NOMO-1 (cell line): Measurements from ENCODE around the gene DAP3.
"Not testable (repeated sequence)": the region's sequence is repeated elsewhere in the genome, so short reads cannot be mapped to it uniquely, and the experiment has no call there.

ENCODE experiments used
- DNase-seq, 2 experiments: peaks; one replicate each; lab custom pipeline; 2025; ENCODE audit not compliant: unreplicated experiment in 2 of 2; lab: John Stamatoyannopoulos, UW

The DAP3 gene

DNA sequence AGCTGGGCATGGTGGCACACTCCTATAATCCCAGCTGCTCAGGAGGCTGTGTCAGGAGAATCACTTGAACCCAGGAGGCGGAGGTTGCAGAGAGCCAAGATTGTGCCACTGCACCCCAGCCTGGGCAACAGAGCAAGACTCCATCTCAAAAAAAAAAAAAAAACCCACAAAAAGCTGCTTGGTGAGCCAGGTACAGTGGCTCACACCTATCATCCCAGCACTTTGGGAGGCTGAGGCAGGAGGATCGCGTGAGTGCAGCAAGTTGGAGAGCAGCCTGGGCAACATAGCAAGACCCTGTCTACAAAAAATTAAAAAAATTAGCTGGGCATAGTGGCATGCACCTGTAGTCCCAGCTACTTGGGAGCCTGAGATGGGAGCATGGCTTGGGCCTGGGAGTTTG lies 26.2 kb downstream of the DAP3 start:
- DNase-seq, result not testable (repeated sequence)

DNA sequence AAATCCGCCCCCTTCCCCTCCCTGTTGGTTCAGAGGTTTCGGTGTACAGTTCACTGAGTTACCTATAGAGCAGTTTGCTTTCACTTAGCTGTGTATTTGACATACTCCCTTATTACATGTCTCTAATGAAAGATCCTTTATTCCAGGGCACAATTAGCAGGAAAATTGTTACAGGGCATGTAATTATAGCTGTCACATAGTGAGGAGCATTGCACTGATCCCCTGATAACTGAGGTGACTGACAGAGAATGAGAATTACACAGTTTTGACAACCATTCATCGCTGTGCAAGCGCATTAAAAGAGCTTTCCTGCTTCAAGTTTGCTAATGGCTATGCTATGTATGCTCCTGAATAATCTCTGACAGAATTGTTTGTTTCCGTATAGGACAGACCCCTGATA lies 26.9 kb downstream of the DAP3 start:
- no peak for DNase-seq

DNA sequence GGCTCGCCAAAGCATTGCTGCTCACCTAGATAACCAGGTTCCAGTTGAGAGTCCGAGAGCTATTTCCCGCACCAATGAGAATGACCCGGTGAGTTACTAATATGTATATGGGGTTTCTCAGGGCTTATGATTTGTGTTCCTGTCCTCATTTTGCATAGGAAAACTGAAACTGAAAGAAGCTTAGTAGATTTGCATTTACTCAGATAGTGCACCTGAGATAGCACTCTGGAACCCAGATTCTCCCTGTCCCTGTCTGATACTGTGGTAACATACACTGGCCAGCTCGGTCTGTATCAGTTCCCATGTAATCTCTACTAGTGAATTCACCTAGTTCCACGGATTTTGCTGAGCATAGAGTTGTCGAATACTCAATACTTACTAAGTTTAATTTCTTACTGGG lies 28.1 kb downstream of the DAP3 start:
- DNase-seq, result no peak

DNA sequence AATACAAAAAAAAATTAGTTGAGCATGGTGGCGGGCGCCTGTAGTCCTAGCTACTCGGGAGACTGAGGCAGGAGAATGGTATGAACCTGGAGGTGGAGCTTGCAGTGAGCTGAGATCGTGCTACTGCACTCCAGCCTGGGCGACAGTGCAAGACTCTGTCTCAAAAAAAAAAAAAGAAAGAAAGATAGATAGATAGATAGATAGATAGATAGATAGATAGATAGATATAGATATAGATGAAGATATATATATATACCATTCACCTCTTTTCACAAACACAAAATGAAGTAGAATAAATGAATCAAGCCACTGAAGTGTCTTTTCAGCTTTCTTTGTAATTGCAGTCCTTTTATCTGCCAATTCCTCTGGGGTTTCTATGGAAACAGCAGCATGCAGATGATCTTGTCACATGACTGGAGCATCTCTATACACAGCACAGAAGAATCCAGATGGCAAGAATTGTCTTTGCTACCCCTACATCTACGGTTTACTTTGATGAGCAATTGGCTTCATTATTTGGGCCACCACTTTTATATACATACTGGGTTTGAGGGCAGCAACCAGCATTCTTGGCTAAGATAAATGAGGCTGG lies 29.7 kb downstream of the DAP3 start:
- DNase-seq, result not testable (repeated sequence)

DNA sequence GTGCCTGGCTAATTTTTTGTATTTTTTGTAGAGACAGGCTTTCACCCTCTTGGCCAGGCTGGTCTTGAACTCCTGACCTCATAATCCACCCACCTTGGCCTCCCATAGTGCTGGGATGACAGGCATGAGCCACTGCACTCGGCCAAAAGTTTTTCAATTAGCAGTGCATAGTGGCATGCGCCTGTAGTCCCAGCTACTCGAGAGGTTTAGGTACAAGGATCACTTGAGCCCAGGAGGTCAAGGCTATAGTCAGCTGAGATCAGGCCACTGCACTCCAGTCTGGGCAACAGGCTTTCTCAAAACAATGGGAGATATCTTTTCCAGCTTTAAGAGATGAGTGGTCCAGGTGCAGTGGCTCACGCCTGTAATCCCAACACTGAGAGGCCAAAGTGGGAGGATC lies 30.8 kb downstream of the DAP3 start:
- DNase-seq, result no peak

DNA sequence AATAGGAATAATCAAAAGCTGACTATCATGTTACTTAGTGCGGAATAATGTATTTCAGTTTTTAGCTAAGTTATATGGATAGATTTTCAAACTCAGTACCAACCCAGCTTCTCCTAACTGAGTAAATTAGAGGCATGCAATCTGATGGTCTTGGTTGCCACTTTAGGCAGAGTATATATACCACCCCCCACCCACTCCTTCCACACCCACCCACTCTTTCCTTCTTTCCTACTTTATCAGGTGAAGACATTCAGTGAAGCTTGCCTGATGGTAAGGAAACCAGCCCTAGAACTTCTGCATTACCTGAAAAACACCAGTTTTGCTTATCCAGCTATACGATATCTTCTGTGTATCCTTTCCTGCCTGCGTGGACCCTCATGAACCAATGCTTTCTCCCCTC lies 36.3 kb downstream of the DAP3 start:
- no peak for DNase-seq

DNA sequence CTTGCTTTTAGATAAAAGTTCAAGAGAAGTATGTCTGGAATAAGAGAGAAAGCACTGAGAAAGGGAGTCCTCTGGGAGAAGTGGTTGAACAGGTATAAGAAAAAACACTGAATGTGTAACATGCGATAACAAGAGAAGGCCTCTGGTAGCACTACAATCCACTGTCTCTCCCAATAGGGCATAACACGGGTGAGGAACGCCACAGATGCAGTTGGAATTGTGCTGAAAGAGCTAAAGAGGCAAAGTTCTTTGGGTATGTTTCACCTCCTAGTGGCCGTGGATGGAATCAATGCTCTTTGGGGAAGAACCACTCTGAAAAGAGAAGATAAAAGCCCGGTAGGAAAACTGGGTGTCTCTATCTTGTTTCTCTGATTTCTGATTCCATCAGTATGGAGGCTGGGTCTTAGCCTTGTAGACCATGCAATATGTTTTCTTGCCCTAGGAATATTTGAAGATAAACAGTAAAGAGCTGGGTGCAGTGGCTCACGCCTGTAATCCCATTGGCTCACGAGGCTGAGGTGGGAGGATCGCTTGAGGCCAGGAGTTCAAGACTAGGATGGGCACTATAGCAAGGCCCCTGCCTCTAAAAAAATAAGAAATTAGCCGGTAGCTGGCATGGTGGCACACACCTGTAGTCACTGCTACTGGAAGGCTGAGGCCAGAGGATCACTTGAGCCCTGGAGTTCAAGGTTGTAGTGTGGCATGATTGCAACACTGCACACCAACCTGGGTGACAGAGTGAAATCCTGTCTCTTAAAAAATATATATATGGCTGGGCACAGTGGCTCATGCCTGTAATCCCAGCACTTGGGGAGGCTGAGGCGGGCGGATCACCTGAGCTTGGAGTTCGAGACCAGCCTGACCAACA lies 40.4 kb downstream of the DAP3 start:
- no peak for DNase-seq

DNA sequence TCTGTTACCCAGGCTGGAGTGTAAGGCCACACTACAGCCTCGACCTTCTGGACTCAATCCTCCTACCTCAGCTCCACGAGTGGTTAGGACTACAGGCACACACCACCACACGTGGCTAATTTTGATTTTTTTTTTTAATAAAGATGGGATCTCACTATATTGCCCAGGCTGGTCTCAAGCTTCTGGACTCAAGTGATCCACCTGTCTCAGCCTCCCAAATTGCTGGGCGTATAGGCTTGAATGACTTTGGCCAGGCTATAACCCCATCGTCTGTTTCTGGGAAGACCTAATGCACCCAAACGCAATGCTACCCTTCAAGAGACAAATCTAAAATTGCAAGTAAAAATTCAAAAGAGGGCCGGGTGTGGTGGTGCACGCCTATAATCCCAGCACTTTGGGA lies 52.1 kb downstream of the DAP3 start:
- no peak for DNase-seq

DNA sequence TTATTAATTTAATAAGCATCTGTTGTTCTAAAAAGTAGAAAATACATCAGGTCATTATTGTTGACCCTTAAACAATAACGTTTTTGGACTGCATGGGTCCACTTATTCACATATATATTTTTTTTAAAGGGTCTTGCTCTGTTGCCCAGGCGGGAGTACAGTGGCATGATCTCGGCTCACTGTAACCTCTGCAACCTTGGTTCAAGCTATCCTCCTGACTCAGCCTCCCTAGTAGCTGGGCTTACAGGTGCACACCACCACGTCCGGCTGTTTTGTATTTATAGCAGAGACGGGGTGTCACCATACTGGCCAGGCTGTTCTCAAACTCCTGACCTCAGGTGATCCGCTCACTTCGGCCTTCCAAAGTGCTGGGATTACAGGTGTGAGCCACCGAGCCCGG lies 53.0 kb downstream of the DAP3 start:
- no peak for DNase-seq

DNA sequence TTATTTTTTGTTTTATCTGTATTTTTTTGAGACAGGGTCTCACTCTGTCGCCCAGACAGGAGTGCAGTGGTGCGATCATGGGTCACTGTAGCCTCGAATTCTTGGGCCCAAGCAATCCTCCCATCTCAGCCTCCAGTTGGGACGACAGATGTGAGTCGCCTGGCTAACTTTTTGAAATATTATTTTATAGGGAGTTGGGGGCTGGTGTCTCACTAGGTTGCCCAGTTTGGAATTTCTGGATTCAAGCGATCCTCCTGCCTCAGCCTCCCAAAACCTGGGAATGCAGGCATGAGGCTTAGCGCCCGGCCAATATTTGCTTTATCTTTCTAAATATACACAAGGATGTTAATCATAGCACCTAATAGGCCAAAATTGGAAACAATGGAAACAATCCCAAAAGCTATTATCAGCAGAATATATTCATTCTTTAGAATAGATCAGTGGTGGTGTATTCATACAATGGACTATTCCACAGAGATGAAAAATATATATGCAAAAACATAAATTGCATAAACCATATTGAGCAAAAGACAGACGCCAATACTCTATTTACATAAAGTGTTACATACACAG lies 55.9 kb downstream of the DAP3 start:
- no peak for DNase-seq

DNA sequence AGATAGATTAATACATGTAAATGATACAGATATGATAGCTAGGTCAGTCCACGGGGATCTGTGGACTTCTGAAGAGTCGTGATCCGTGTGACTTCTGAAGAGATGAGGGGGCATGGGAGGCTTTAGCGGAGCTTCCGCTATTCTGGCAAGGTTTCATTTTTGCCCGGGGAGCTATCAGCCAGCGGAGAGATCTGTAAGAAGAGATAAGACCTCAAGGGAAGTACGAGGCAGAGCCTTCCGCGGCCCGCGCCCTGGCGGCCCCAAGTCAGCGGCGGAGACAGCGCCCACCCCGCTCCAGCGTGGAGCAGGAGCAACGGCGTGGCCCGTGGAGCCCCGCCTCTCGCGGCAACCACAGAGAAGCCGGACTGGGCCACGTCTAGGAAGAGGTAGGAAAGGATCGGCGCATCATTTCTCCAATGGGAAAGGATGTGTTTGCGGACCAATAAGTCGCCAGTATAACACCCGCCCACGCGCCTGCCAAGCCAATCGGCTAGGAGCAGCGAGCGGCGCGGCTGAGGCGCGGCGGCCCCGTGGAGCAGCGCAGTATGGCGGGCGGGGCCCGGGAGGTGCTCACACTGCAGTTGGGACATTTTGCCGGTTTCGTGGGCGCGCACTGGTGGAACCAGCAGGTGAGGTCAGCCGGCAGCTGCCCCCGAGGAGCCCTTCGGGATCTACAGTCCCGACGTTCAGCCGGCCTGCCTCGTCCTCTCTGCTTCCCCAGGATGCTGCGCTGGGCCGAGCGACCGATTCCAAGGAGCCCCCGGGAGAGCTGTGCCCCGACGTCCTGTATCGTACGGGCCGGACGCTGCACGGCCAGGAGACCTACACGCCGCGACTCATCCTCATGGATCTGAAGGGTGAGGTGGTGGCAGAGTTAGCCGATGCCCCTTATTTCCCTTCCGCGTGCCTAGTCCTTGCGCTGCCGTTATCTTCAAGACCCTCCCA lies 56.7 kb downstream of the DAP3 start:
- peak; percentile 95 to 96 for DNase-seq

DNA sequence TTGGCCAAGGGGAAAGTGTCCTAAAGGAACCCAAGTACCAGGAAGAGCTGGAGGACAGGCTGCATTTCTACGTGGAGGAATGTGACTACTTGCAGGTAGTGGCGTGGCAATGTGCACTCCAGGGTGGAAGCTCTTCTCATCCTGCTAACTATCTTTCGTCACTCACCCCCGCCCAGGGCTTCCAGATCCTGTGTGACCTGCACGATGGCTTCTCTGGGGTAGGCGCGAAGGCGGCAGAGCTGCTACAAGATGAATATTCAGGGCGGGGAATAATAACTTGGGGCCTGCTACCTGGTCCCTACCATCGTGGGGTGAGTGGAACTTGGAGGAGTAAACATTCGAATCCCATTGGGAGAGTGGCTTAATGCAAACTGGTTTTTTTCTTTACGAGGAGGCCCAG lies 58.7 kb downstream of the DAP3 start:
- DNase-seq, result not testable (repeated sequence)

DNA sequence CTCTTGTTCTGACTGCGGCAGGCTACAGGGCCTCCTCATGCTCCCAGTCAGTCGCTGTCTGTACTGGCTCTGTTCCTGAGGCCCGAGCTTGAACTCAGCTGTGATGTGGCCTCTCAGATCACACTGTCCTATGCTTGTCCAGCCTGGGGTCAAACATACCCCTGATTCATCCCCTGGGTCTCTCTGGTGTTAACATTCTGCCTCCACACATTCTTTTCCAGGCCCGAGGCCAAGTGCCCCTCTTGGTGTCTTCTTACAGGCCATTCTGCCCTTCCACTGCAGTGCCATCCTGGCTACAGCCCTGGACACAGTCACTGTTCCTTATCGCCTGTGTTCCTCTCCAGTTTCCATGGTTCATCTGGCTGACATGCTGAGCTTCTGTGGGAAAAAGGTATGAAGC lies 59.2 kb downstream of the DAP3 start:
- DNase-seq, result not testable (repeated sequence)

DNA sequence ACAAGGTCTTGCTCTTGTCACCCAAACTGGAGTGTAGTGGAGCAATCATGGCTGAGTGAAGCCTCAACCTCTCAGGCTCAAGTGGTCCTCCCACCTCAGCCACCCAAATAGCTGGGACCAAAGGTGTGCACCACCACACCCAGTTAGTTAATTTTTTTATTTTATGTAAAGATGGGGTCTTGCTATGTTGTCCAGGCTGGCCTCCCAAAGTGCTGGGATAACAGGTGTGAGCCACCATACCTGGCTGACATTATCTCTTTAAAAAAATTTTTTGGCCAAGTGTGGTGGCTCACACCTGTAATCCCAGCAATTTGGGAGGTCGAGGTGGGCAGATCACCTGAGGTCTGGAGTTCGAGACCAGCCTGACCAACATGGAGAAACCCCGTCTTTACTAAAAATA lies 70.1 kb downstream of the DAP3 start:
- not testable (repeated sequence) for DNase-seq

DNA sequence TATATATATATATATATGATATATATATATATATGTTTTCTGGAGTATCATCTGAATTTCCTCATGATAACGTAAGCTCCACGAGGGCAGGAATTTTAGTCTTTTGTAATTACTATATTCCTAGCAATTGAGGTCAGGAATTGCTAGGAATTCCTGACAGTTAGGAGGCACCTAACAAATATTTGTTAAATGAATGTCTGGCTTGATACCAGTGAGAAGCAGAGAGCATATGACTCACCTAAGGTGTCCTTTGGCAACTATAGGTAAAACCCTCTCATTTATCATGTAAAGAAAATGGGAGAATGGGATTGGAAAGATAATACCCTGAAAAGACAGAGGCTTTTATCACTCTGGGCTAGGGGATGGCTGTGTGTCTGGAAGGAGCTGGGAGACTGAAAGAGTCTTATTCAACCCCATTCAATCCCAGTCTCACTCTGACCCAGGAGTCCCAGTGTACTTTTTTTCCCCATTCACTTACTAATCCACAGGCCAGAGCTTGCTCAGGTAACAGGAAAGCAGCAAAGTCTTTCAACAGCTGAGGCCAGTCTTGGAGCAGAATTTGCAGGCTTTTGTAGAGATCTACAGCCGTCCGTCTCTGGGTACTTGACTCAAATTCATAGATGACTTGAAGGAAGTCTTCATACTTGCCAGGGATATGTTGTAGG lies 71.2 kb downstream of the DAP3 start:
- DNase-seq, result no peak

DNA sequence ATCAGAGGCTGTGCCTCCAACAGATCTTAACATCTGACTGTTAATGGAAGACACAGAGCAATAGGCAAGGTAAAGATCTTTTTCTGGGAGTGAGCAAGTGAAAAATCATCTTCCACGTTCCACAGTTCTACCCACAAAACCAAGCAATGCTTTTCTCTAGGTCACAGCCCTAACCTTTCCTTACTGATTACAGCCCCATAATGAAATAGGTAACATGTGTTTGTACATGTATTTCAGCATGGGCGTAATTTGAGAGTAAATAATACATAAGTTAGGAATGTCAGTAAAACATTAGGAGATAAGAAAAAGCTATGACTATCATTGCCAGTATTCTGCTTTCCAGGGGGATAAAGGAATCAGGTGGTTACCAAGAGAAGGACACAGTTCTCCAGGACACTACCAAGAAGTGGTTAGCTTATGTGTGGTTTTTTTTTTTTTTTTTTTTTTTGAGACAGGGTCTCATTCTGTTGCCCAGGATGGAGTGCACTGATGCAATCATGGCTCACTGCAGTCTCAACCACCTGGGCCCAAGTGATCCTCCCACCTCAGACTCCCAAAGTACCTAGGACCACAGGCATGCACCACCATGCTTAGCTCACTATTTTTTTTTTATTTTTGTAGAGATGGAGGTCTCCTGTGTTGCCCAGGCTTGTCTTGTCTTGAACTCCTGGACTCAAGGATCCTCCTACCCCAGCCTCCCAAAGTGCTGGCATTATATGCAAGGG lies 72.0 kb downstream of the DAP3 start:
- no peak for DNase-seq

DNA sequence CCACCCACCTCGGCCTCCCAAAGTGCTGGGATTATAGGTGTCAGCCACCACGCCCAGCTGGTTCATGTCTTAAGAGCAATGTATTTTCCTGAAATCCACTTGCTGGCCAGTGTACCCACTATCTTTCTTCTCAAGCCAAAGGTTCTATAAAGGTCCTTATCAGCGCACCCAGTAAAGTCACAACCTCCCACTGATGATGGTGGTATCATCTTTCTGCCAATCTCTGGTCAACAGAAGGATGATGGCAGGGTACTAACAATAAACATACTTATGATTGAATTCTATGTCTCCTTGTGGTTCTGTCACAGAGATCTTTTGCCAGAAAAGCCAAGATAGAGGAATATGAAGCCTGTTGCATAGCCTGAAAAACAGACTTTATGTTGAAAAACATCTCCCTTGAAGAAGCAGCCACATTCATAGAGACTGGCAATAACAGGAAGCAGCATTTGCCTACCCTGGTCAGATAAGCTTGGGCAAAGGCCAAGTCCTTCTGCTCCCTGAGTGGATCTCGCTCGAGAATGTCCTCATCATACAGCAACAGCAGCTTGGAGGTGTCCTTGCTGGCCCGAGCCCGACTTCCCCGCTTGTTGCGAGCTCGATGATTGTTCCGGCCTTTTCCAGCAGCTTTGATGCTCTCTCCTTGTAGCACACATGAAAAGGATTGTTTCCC lies 73.0 kb downstream of the DAP3 start:
- no peak for DNase-seq

DNA sequence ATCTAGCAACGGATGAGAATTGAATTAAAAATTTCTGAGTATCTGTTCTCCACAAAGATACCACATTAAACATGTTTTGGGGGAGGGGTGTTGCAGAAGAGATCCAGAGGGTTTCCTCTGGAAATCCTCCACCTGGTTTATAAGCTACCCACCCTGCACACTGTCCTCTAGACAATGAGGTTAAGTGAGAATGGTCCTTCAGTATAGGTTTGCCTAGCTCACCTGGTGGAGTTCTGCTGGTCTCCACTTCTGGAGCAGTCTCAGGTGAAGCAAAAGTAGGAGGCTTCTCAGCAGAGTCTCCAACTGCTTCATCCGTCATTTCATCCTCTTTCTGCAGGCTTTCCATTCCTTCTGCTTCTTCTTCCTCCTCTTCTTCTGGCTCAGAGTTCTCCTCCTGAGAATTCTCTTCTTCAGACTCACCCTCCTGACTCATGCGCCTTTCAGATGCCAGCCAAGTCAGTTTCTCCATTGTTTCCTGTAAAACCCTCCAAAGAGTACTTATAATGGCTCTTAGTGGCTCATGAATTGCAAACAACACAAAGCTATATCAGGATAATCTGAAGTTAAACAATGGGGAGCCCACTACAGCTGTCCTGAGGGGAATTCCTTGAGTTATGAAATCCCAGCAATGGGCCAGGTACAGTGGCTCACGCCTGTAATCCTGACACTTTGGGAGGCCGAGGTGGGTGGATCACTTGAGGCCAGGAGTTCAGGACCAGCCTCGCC lies 74.4 kb downstream of the DAP3 start:
- DNase-seq, result not testable (repeated sequence)

DNA sequence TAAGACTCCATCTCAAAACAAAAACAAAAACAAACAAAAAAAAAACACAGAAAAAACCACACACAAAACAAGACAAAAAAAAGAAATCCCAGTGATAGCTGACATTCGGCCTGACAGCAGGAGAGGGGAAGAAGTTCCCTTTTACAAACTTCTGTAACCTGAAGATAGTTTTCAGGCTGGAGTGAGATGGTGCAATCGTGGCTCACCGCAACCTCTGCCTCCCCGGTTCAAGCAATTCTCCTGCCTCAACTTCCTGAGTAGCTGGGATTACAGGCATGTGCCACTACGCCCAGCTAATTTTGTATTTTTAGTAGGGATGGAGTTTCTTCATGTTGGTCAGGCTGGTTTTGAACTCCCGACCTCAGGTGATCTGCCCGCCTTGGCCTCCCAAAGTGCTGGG lies 75.1 kb downstream of the DAP3 start:
- peak; percentile 19 to 61 for DNase-seq
